ENCODE measurements around the gene OR1A2.

OR1A2 gene

GRCh38 chr17:3197219-3197618, at the start of gene OR1A2:
Gene OR1A2 (plus strand): TSS chr17:3197519. CDS start chr17:3197519, 0 bp downstream.
- TF ChIP-seq CTCF (conservative IDR thresholded peaks at IDR 0.05; ENCODE audit: low read length), result no peak
- no peak for DNase-seq (ENCODE audit: low read depth)
- no peak within 1 kb of the TSS for H3K4me3 ChIP-seq (ENCODE audit: low read length)

- H3K4me3 ChIP-seq (ENCODE audit: low read length), result no peak overlapping the region
- no peak for DNase-seq (ENCODE audit: low read depth)
- no peak for TF ChIP-seq CTCF (conservative IDR thresholded peaks at IDR 0.05; ENCODE audit: low read length)
Observed at GRCh38 chr17:3157218-3157617, 40.1 kb upstream of the OR1A2 start.

GRCh38 chr17:3167574-3167973, 29.7 kb upstream of the OR1A2 start:
- DNase-seq (ENCODE audit: low read depth), result no peak
- H3K4me3 ChIP-seq (ENCODE audit: low read length), result no peak overlapping the region
- no peak for TF ChIP-seq CTCF (conservative IDR thresholded peaks at IDR 0.05; ENCODE audit: low read length)

- no peak for TF ChIP-seq CTCF (conservative IDR thresholded peaks at IDR 0.05; ENCODE audit: low read length)
- H3K4me3 ChIP-seq (ENCODE audit: low read length), result no peak overlapping the region
- no peak for DNase-seq (ENCODE audit: low read depth)
Observed at GRCh38 chr17:3189961-3190360, 7.4 kb upstream of the OR1A2 start.

GRCh38 chr17:3207367-3207766, 10.0 kb downstream of the OR1A2 start, which contains the start of gene OR1A1:
Gene OR1A1 (plus strand): TSS chr17:3207667. CDS start chr17:3215621, 7,954 bp downstream.
- TF ChIP-seq CTCF (conservative IDR thresholded peaks at IDR 0.05; ENCODE audit: low read length), result no peak
- no peak for DNase-seq (ENCODE audit: low read depth)
- H3K4me3 ChIP-seq (ENCODE audit: low read length), result no peak within 1 kb of the TSS

GRCh38 chr17:3208484-3208883, 11.2 kb downstream of the OR1A2 start:
- no peak overlapping the region for H3K4me3 ChIP-seq (ENCODE audit: low read length)
- TF ChIP-seq CTCF (conservative IDR thresholded peaks at IDR 0.05; ENCODE audit: low read length), result no peak
- DNase-seq (ENCODE audit: low read depth), result no peak

- TF ChIP-seq CTCF (conservative IDR thresholded peaks at IDR 0.05; ENCODE audit: low read length), result no peak
- no peak for DNase-seq (ENCODE audit: low read depth)
- no peak overlapping the region for H3K4me3 ChIP-seq (ENCODE audit: low read length)
Observed at GRCh38 chr17:3213001-3213400, 15.7 kb downstream of the OR1A2 start.

All from AG10803 (cell line).